Rectal smooth muscle tissue (tissue), 1 donor: ENCODE measurements around the gene TPRA1.

Source experiments
- H3K27ac ChIP-seq: one replicate; pipeline ENCODE4 v1.7.0; 2013; ENCODE audit warnings: low read depth, low read length, inconsistent platforms
- H3K27me3 ChIP-seq: one replicate; pipeline ENCODE4 v1.7.0; 2013; ENCODE audit warnings: low read length; ENCODE audit not compliant: control insufficient read depth, insufficient read depth
- H3K36me3 ChIP-seq: one replicate; pipeline ENCODE4 v1.7.0; 2013; ENCODE audit warnings: low read length; ENCODE audit not compliant: control insufficient read depth, insufficient read depth
- H3K4me1 ChIP-seq: one replicate; pipeline ENCODE4 v1.7.0; 2013; ENCODE audit warnings: low read length; ENCODE audit not compliant: control insufficient read depth, insufficient read depth
- H3K4me3 ChIP-seq: one replicate; pipeline ENCODE4 v1.7.0; 2013; ENCODE audit warnings: low read length
- H3K9ac ChIP-seq: one replicate; pipeline ENCODE4 v1.7.0; 2013; ENCODE audit warnings: low read length

Gene TPRA1

DNA sequence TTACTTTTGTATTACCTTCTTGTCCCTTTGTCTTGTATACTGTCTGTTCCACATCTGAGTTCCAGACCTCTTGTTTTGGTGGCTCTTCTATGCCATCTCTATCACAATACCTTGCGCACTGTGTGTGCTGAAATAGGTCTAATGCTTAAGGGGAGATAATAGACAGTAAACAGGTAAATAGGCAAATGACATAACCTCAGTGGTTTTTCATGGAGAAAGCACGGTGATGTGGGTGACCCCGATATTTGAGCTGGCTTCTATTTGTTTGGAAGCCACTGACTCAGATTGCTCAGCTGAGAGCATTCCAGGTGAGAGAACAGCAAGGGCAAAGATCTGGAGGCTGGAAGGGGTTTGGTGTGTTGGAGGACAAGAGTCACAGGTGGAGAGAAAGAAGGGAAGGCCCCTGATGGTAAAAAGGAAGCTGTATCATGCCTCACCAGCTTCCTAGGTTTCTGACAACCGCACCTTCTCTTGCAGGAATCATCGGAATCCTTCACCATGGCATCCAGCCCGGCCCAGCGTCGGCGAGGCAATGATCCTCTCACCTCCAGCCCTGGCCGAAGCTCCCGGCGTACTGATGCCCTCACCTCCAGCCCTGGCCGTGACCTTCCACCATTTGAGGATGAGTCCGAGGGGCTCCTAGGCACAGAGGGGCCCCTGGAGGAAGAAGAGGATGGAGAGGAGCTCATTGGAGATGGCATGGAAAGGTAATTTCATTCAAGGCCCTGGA, 8.5 kb upstream of the TPRA1 start:
- Histone ChIP-seq H3K4me3 (peak overlapping the region; percentile 69), H3K9ac (no peak overlapping the region), H3K36me3 (no peaks in the 10 kb centered on the region), H3K27me3 (no peaks in the 10 kb centered on the region), H3K4me1 (peaks cover 4% of the 10 kb centered on the region), H3K27ac (no peak overlapping the region)

DNA sequence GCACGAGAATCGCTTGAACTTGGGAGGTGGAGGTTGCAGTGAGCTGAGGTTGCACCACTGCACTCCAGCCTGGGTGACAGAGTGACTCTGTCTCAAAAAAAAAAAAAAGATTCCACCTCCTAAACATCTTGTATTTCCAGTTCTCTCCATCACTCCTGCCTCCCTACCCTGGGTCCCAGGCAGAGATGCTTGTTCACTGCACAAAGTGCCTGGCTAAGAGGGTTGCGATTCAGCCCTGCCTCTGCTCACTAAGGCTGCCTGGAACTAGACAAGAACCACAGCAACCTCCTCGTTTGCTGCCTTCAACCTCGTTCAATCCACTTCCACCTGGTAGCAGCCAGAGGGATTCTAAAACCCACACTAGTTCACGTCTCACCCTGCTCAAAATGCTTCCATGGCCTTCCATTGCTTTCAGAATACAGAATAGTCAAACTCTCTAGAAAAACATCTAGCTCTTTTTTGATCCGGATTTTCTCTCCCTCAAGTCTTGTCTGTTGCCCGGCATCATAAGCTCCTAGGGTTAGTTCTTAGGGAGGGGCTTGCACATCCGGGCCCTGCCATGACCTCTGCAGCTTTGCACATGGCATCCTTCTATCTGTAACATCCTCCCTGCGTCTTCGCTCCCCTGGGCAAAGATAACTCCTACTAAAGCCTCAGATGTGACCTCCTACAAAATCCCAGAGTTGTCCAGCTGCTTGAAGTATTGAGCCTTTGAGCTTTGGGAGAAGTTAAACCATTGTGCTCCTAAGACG, 6.7 kb upstream of the TPRA1 start:
- H3K4me1 ChIP-seq: peaks cover 4% of the 10 kb centered on the region
- no peak overlapping the region for H3K27ac ChIP-seq
- H3K36me3 ChIP-seq: no peaks in the 10 kb centered on the region
- no peak overlapping the region for H3K9ac ChIP-seq
- peak overlapping the region; percentile 69 for H3K4me3 ChIP-seq
- H3K27me3 ChIP-seq: no peaks in the 10 kb centered on the region

DNA sequence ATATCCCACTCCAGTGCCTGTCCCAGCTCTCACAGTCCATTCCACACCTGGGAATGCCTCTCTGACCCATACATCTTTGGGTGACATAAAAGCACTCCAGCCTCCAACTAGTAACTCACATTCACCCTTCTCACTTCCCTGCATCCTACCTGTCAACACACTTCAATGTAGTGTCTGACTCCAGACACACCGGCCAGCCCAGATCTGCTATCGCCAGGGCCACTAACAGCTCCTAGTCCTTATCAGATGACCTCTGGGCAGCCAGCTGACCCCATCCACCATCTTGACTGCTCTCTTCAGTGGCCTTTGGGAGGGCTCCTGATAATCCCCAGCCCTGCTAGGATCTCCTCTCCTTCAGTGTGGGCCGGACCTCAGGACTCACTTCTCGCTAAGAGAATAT, 4.8 kb upstream of the TPRA1 start:
- Histone ChIP-seq H3K9ac (no peak overlapping the region), H3K27ac (no peak overlapping the region), H3K4me1 (peaks cover 4% of the 10 kb centered on the region), H3K27me3 (no peaks in the 10 kb centered on the region), H3K36me3 (no peaks in the 10 kb centered on the region), H3K4me3 (no peak overlapping the region)

DNA sequence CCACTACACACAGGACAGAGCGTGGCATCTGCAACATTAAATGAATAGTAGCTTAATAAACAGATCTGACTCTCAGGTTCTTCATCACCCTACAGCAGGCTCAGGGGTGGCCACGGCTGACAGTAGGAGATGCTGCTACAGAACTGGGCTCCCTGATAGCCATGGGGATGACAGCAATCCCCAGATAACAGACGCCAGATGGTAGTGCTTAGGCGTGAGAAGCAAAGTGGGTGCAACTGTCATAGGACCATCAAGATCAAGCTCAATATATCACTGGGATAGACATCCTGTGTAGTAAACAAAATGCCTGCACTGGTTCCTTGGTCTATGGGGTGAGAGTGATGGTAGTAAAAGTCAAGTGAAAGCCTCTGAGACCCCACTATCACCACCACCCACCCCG, 2.6 kb upstream of the TPRA1 start:
- H3K27ac ChIP-seq: no peak overlapping the region

DNA sequence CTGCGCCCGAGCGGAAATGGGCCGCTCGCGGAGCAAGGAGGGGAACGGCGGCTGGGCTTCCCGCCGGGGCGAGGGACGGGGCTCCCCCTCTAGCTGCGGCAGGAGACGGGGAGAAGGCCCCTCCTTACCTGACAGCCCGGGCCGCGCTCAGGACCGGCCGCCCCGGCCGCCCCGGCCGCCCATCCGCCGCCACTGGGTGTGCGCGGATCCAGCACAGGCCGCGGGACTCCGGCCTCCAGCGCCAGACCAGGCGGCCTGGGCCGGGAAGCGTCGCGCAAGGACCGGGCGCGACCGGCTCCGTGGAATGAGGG, 296 bp downstream of the TPRA1 start:
- Histone ChIP-seq H3K9ac (peak overlapping the region; percentile 52), H3K36me3 (no peaks in the 10 kb centered on the region), H3K27ac (peak overlapping the region; percentile 87), H3K4me1 (peaks cover 3% of the 10 kb centered on the region), H3K4me3 (peak overlapping the region; percentile 80), H3K27me3 (no peaks in the 10 kb centered on the region)

More for the DNA sequence above, 2.6 kb upstream of the TPRA1 start:
- no peaks in the 10 kb centered on the region for H3K27me3 ChIP-seq
- peaks cover 3% of the 10 kb centered on the region for H3K4me1 ChIP-seq
- no peak overlapping the region for H3K4me3 ChIP-seq
- H3K9ac ChIP-seq: no peak overlapping the region
- no peaks in the 10 kb centered on the region for H3K36me3 ChIP-seq

DNA sequence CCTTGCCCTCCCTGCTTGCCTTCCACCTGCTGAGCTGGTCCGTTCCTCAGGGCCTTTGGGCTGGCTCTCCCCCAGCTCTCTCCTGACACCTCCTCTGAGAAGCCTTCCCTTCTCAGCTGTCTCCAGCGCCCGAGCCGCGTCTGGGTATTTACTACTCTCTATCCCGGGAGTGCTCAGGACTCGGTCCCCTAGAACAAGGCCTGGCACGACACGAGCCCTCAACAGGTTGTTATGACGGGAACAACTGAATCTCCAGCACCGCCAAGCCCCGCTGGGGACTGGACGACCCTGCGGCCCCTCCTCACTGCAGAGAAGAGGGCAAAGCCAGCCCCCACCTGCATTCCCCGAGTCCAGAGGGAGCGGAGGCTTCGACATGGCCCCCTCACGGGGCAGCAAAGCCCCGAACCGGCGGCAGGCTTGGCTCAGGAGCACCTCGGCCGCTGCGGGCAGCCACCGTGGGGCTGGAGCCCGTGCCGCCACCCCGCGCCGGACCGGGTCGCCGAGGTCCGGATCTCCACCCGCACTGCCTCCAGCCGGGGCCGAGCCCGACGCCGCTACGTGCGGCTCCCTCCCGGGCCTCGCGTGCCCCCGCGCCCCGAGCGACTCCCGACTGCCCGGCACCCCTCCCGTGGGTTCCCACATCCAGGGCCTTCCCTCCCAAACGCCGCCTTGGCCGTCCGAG, 792 bp downstream of the TPRA1 start:
- Histone ChIP-seq H3K27me3 (no peaks in the 10 kb centered on the region), H3K36me3 (no peaks in the 10 kb centered on the region), H3K4me3 (peak overlapping the region; percentile 80), H3K9ac (peak overlapping the region; percentile 52), H3K4me1 (peaks cover 3% of the 10 kb centered on the region), H3K27ac (peak overlapping the region; percentile 87)

DNA sequence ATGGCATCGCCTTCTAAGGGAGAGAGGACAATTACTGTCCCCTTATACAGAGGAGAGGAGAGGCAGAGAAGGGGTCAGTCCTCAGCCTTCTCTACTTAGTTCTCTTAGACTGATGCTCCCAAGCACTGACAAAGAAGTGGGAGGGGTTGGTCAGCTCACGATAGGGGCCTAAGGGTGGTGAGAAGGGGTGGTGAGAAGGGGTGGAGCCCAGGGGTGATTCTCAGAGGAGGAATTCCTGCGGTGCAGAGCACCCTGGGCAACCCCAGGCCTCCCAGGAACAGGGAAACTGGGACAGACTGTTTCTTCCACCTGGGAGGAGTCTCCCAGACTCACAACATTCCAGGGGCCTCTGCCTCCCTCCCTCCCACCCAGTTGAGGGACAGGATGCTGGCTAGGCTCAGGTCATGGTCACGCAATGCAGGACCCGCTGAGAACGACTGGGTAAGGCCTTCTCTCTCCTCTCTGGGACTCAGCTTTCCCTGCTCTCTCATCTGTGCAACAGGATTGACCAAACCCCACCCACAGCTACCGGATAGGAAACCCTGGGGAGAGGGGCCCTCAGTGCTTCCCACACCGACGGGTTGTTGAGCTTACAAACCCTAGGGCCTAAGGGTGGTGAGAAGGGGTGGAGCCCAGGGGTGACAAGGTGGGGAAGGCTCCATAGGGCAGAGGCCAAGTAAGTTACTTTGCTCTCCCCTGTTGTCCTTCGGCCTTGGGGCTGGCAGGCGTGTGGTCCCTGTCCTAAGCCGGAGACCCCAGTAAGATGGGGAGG, 1.5 kb downstream of the TPRA1 start:
- H3K27me3 ChIP-seq: no peaks in the 10 kb centered on the region
- peaks cover 3% of the 10 kb centered on the region for H3K4me1 ChIP-seq
- H3K27ac ChIP-seq: peak overlapping the region; percentile 87
- peak overlapping the region; percentile 52 for H3K9ac ChIP-seq
- H3K36me3 ChIP-seq: no peaks in the 10 kb centered on the region
- peak overlapping the region; percentile 80 for H3K4me3 ChIP-seq

DNA sequence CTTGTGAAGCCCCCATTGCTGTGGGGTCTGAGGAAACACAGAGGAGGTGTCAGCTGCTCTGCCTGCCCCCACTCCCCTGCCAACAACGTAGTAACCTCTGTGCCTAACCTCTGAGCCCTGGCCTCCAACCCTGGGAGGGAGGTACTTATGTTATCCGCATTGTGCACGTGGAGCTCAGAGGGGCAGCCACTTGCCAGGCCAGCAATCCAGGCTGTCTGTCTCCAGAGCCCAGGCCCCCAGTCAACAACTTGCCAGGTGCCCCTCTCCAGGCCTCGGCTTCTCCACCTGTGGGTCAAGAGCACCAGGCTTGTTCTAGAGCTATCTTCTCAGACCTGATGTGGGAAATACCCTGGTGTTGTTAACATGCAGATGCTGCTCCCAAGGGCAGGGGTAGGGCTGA, 2.7 kb downstream of the TPRA1 start:
- Histone ChIP-seq H3K9ac (no peak overlapping the region), H3K27ac (no peak overlapping the region), H3K27me3 (no peaks in the 10 kb centered on the region), H3K4me1 (peaks cover 3% of the 10 kb centered on the region), H3K36me3 (no peaks in the 10 kb centered on the region), H3K4me3 (no peak overlapping the region)

DNA sequence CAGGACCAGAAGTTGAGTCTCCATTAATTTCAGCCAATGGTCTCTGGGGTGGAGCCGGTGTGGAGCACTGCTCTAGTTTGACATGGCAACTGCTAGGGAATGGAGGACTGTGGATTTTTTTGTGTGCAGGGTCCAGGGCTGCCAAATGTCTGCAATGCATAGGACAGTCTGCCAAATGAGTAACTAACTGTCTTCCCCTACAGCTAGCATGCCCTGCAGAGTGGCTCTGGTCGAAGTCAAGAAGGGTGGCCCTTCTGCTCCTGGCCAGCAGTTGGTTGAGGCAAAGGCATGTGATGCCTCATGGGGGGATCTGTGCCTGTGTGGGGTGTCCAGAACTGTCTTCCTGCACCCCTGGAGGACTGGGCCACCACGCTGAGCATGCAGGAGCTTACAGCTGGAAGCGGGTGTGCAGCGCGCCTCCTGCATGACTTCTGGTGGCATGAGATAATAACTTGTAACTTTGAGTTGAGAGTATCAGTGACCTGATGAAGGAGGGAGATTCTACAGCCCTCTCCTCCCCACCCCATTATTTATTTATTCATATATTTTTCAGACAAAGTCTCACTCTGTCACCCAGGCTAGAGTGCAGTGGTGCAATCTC, 4.6 kb downstream of the TPRA1 start:
- Histone ChIP-seq H3K36me3 (no peaks in the 10 kb centered on the region), H3K9ac (no peak overlapping the region), H3K4me1 (peaks cover 3% of the 10 kb centered on the region), H3K27me3 (no peaks in the 10 kb centered on the region), H3K27ac (no peak overlapping the region), H3K4me3 (no peak overlapping the region)

DNA sequence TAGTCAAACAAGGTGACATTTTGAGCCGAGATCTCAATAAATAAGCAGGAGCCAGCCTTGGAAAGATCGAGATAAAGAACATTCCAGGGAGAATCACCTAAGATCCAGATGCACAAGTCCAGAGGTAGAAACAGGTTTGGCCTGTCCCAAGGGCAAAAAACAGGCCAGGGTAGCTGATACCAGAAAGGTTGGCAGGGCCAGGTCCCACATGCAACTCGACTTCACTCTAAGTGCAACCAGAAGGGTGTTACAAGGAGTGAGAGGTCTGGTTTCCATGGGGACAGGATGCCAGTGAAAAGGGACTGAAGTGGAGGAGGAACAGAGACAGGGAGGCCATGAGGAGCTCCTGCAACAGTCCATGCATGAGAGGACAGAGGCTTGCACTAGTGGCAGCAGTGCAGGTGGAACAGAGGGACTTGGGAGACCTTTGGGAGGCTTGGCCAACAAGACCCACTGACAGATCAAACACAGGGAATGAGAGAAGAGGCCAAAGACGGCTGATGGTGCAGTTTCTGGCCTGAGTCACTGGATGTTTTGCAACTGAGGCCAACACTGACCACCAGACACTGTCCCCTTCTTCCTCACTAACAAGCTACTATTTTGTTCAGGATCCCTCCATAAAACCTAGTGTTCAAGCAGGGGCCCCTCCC, 5.2 kb downstream of the TPRA1 start:
- no peak overlapping the region for H3K4me3 ChIP-seq
- H3K4me1 ChIP-seq: peaks cover 3% of the 10 kb centered on the region
- no peak overlapping the region for H3K9ac ChIP-seq
- H3K27ac ChIP-seq: no peak overlapping the region
- no peaks in the 10 kb centered on the region for H3K36me3 ChIP-seq
- no peaks in the 10 kb centered on the region for H3K27me3 ChIP-seq

DNA sequence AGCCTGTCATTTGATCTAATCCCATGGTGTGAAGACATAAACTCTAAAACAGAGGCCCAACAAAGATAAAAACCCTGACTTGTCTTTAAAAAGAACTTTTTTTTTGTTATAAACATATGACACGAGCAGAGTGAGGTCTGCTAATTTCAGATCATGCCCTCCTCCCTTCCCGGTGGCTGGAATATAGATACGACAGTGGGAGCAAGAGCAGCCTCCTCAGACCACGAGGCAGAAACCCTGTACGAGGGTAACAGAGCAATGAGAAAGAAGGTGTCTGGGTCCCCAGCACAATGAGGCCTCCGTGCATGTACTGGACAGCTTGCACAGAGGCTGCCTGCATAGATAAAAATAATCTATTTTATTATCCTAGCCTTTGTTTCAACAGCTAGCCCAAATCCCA, 5.8 kb downstream of the TPRA1 start:
- Histone ChIP-seq H3K27me3 (no peaks in the 10 kb centered on the region), H3K9ac (no peak overlapping the region), H3K4me3 (no peak overlapping the region), H3K36me3 (no peaks in the 10 kb centered on the region), H3K4me1 (peaks cover 3% of the 10 kb centered on the region), H3K27ac (no peak overlapping the region)
